HG02840 (cell line): ENCODE results near the gene CTSK.
"Not testable (repeated sequence)": the region's sequence is repeated elsewhere in the genome, so short reads cannot be mapped to it uniquely, and the experiment has no call there.

ENCODE experiments used
- ATAC-seq: cut with Tn5 transposase; IDR thresholded peaks from one replicate; pipeline ENCODE4 v1.9.1; 2021; ENCODE audit warnings: mild to moderate bottlenecking, moderate library complexity, moderate number of reproducible peaks; ENCODE audit not compliant: unreplicated experiment, low FRiP score

The CTSK gene

DNA sequence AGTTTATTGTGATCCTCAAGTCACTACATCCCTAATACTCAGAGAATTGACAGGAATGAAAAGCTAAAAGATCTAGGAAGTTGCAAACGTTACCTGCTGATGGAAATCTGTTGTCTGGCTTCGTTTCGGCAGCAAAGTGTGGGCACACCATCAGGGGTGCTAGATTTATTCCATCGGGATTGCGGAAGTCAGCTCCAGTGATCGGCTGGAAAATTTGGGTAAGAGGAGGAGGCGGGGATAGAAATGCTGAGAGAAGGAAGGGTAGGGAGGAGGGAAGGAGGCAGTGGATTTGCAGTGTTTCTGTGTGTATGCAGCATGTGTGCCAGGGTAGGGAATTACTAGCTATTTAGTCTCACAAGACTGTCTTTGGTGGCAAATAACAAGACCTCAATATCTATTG, at the start of gene CTSK:
TSS of gene CTSK (minus strand) at position 140 of the 400 bp plus-strand sequence. CDS start 1,455 bp downstream, outside the sequence.
- no peak for ATAC-seq

- ATAC-seq: not testable (repeated sequence)
Observed at GRCh38 chr1:150852734-150853133, 44.7 kb upstream of the CTSK start.

DNA sequence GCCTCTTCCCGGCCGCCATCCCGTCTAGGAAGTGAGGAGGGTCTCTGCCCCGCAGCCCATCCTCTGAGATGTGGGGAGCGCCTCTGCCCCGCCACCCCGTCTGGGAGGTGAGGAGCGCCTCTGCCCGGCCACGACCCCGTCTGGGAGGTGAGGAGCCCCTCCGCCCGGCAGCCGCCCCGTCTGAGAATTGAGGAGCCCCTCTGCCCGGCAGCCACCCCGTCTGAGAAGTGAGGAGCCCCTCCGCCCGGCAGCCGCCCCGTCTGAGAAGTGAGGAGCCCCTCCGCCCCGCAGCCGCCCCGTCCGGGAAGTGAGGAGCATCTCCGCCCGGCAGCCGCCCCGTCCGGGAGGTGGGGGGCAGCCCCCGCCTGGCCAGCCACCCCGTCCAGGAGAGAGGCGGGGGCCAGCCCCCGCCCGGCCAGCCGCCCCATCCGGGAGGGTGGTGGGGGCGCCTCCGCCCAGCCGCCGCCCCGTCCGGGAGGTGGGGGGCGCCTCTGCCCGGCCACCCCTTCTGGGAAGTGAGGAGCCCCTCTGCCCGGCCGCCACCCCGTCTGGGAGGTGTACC, 42.8 kb upstream of the CTSK start:
- ATAC-seq: not testable (repeated sequence)

DNA sequence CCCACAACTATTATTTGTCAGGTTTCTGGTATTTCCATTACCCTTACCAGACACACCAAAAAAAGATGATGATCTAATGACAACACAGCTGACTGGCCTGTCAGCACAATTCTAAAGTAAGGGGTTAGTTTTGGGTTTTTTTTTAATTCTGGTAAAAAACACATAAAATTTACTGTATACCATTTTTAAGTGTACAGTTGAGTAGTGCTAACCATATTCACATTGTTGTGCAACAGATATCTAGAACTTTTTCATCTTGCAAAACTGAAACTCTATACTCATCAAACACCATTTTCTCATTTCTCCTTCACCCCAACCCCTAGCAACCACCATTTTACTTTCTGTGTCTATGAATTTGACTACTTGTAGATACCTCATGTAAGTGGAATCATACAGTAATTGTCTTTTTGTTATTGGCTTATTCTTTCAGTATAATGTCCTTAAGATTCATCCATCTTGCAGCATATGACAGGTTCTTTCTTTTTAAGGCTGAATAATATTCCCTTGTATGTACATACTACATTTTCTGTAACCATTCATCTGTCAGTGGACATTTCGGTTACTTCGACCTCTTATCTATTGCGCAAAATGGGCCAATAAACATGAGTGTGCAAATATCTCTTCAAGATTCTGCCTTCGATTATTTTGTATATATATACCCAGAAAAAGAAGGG, 38.5 kb upstream of the CTSK start:
- ATAC-seq: no peak

GRCh38 chr1:150843474-150843873, 35.4 kb upstream of the CTSK start:
- ATAC-seq: no peak

DNA sequence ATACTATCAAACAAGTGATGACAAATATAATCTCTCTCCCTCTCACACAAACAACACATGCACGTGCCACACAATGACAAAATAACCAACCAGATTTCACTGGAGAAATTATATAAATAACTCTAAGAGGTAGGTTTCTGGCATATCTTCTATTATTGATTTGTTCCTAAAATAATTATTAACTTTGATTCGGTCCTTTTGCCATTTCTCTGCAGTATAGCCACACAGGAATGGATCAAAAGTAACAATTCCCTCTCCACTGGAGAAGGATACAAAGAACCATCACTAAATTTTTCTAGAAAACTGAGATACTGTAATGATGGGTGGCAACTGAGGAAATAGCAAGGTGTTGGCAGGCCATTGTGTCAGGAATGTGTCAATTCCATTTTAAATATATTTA, 34.9 kb upstream of the CTSK start:
- no peak for ATAC-seq

DNA sequence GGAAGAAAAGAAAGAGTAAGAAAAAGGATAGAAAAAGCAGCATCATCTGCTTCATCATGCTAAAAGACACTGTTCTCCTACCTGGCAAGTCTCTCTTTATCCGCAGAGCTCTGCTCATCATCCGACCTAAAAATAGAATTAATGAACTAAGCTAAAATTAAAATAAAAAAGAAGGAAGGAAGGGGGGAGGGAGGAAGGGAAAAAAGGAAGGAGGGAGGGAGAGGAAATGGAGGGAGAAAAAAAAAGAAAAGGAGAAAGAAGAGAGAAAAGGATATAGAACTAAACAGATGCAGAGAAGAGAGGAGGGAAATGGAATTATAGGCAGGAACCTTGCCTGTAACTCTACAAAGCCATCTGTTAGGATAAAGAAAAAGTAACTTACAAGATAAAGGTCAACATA, 34.3 kb upstream of the CTSK start:
- ATAC-seq: no peak

DNA sequence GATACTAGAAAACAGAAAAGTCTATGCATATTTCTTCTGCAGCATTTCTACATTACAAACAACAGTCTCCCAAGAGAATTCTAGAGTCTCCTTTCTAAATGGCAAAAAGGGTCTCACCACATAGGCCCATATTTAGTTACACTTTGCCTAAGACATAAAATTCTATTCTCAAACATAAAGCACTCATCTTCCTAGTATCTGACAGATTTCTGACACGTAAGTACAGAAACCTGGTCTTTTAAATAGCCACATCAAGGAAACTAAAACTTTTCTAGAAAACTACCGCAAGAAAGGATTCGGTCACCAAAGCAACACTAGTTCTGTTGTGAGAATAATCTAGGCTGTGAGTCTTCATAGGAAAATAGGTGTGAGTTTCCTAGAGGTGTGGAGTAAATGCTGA, 33.6 kb upstream of the CTSK start:
- no peak for ATAC-seq

GRCh38 chr1:150840850-150841249, 32.8 kb upstream of the CTSK start:
- ATAC-seq: not testable (repeated sequence)

DNA sequence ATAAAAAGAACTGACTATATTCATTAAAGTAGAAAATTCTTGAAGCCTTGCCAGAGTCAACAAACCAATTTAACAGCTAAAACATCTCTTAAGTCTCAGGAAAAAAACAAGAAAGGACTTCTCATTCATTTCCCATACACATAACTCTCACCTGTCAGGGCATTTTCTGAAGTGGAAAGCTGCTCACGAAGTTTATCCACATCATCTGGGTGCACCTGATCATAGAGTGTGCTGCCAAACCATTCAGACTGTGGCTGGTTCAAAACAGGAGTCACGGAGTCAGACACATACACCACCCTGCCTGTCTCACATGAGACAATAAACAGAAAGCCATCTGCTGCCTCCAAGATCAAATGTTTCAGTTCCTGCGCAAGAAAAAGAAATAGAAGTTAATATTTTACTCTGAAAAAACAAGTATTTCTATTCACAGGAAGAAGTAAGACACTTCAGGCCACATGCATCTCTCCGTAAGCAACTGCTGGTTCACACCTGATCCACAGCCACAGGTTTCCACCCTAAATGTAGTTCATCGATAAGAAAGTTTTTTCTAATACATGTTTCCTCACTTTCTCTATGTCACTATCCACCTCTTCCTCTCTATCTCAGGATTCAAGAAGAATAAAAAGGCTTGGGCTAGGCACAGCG, 28.2 kb upstream of the CTSK start:
- peak; percentile 63 for ATAC-seq

DNA sequence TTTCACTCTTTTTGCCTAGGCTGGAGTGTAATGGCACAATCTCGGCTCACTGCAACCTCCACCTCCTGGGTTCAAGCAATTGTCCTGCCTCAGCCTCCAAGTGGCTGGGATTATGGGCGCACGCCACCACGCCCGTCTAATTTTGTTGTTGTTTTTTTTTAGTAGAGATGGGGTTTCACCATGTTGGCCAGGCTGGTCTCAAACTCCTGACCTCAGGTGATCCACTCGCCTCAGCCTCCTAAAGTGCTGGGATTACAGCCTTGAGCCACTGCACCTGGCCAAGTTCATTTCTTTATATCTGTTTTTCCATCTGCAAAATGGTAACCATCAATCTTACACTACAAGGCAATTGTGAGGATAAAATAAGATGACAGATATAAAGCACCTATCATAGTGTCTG, 25.9 kb upstream of the CTSK start:
- ATAC-seq: not testable (repeated sequence)

GRCh38 chr1:150832597-150832996, 24.5 kb upstream of the CTSK start:
- ATAC-seq: no peak

DNA sequence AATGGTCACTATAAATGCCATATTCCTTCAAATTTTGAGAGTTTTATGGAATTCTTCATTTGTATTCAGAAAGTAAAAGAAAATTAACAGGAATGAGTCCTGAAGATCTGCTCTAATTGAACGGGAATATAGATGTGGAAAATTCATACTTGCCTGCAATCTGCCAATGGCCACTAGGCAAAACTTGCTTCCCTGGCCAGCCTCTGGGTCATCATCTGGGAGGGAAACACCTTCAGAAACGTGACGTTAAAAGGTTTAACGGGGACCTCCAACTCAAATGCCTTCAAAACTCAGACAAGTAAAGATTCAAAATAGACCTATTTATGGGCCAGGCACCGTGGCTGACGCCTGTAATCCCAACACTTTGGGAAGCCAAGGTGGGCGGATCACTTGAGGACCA, 21.7 kb upstream of the CTSK start:
- no peak for ATAC-seq

- ATAC-seq: no peak
Observed at GRCh38 chr1:150826299-150826698, 18.2 kb upstream of the CTSK start.

DNA sequence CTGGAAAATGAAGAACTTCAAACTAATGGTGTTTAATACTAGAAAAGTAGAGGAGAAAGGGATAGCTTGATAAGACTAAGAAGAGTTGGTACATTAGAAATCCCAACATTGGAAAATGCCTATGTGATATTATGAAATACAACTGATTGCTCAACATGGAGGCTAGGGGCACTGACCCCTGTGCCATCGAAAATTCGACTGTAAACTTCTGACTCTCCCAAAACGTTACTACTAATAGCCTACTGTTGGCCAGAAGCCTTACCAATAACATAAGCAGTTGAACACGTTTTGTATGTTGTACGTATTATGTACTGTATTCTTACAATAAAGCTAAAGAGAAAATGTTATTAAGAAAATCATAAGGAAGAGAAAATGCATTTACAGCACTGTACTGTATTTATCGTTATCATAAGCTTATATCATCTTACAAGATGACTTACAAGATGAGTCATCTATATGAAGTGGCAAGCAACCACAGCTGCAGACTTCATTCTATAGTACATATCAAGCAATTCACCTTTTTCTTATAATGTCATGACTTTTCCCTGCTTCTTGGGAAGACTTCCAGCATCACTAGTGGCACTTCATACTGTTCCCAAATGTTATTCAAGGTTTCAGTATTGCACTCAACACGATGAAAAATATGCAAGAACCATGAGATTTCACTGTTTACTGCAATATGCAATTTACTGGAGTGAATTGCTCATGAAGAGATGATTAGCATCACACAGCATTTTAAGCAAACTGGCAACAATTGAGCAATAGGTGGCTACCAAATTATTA, 12.9 kb upstream of the CTSK start:
- no peak for ATAC-seq

DNA sequence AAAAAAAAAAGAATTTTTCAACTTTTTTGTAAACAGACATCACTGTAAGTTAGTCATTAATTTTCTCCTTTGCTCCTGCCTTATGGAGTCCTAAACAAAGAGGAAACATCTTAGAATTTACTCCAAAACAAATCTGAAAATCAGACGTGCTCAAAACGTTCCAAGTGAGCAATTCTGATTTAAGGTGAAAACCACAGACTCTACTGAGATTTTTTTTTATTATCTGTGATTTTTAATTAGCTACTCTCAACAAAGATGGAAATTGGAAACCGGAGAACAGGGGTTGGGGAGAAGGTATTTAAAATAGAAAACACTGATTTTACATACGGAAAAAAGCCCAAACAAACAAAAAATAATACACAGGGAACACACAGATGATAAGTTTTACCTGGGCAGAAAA, 7.8 kb upstream of the CTSK start:
- ATAC-seq: no peak

- no peak for ATAC-seq
Observed at GRCh38 chr1:150813028-150813707, 5.1 kb upstream of the CTSK start.

GRCh38 chr1:150810958-150811659, 3.0 kb upstream of the CTSK start:
- ATAC-seq: no peak

DNA sequence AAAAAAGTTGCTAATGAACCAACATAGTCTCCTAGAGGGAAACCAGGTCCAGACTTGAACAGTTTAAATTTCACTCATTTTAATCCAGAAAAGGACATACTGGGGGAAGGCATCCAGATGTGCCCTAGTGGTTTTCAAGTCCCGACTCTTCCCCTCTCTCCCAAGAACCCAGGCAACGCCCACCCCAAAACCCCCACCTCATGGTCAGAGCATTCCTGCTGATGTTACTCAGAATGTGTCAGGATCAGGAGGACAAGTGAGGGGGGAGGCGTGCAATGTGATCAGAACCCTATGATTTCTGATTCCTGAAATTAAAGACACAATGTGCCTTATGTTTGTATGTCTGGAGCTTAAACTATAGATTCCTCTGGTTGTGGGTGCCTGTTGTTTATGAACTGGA, 1.6 kb upstream of the CTSK start:
- no peak for ATAC-seq

DNA sequence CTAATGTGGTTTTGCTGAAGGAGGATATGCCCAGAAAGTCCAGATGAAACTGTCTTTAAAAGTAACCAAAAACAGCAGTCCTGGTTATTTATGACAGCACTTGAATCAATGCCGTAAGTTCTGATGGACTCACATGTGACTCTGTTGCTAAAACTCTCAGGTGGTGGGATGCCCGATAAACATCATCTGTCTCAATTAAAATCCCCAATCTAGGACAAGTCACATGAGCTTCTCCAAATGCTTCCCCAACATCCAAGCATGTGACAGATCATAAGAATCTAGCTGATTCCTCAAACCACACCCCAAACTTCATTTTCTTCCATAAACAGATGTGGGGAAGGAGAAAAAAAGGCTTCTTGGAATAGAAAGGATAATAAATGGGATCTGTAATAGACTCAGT, 786 bp upstream of the CTSK start:
- no peak for ATAC-seq
